GM06990 (cell line): ENCODE results near the gene RWDD4.
"Not testable (repeated sequence)": the region's sequence is repeated elsewhere in the genome, so short reads cannot be mapped to it uniquely, and the experiment has no call there.

Source experiments
- DNase-seq: peaks from one replicate; pipeline ENCODE4 v3.0.0-alpha.2; 2011; ENCODE audit not compliant: insufficient read length; ENCODE audit errors: extremely low read depth
- H3K27me3 ChIP-seq: replicated peaks from 2 replicates; pipeline ENCODE4 v1.6.0; 2011; ENCODE audit warnings: low read length; ENCODE audit not compliant: control insufficient read depth, insufficient read depth
- H3K36me3 ChIP-seq: 2 replicates; pipeline ENCODE4 v1.5.1; 2011; ENCODE audit warnings: low read length; ENCODE audit not compliant: control insufficient read depth, insufficient read depth
- H3K4me3 ChIP-seq: replicated peaks from 2 replicates; pipeline ENCODE4 v1.5.1; 2011; ENCODE audit warnings: low read depth, mild to moderate bottlenecking, control low read depth, low read length
- TF ChIP-seq, protein P1 (sequence below): IDR thresholded peaks from 2 replicates; pipeline ENCODE4 v1.5.1; 2011; ENCODE audit warnings: low read length, control low read depth, mild to moderate bottlenecking, inconsistent platforms; ENCODE audit not compliant: insufficient read depth, poor library complexity, severe bottlenecking

The RWDD4 gene

DNA sequence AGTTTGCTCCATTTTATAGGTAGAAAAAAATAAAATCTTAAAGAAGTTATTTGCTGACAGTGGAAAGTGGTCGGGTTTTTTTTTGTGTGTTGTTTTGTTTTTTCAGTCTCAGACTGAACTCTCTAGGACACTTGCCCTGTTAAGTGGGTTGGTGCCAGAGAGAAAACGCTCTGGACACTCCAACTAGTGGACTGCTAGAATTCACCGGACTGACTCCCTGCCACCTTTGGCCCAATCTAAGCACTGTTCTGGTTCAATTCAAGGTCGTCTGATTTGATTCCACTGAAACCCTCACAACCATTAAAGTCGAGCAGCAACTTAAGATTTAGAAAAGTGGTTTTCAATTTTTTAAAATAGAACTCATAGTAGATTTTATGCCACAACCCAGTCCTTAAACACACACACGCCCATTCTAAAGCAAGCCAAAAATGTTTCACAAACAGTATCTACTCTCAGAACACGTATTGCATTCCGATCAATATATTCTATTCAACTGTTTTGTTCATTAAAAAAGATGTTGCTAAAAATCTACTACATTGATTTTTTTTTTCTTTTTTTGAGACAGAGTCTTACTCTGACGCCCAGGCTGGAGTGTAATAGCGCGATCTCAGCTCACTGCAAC, 27.3 kb downstream of the RWDD4 start:
- Histone ChIP-seq H3K27me3 (no peaks in the 10 kb centered on the region), H3K36me3 (no peaks in the 10 kb centered on the region), H3K4me3 (no peak overlapping the region)
- DNase-seq = no peak
- TF ChIP-seq, protein P1, sequence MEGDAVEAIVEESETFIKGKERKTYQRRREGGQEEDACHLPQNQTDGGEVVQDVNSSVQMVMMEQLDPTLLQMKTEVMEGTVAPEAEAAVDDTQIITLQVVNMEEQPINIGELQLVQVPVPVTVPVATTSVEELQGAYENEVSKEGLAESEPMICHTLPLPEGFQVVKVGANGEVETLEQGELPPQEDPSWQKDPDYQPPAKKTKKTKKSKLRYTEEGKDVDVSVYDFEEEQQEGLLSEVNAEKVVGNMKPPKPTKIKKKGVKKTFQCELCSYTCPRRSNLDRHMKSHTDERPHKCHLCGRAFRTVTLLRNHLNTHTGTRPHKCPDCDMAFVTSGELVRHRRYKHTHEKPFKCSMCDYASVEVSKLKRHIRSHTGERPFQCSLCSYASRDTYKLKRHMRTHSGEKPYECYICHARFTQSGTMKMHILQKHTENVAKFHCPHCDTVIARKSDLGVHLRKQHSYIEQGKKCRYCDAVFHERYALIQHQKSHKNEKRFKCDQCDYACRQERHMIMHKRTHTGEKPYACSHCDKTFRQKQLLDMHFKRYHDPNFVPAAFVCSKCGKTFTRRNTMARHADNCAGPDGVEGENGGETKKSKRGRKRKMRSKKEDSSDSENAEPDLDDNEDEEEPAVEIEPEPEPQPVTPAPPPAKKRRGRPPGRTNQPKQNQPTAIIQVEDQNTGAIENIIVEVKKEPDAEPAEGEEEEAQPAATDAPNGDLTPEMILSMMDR = no peak

DNA sequence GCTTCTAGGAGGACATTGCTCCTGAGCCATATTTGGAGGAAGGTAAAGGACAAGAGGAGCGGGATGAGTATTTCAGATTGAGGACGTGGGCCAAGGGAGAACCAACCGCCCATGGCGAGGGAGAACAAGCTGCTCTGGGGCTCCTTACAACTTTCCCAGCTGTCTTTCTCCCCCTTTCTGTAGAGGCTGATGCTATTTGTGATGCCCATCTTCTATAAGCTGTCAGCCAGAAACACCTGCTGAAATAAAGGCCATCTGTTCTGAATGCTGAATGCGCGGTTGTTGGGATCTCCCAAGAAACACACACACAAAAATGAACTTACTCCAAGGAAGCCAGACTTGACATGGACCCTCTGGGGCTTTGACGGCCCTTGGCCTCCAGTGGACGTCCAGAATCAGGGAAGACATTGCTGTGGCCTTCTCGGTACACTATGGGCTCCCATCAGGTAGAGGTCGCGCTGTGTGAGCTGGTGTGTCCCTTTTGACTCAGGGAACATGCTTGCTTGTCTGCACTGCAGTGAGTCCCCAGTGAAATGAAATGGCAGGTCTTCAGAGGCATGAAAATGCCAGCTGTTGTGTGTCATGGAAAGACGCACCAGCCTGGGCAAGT, 30.9 kb downstream of the RWDD4 start:
- TF ChIP-seq, protein P1 = no peak
- DNase-seq = no peak
- no peaks in the 10 kb centered on the region for H3K27me3 ChIP-seq
- H3K36me3 ChIP-seq = no peaks in the 10 kb centered on the region
- H3K4me3 ChIP-seq = no peak overlapping the region

- not testable (repeated sequence) for H3K36me3 ChIP-seq, H3K4me3 ChIP-seq, H3K27me3 ChIP-seq, DNase-seq
These were observed 31.7 kb downstream of the RWDD4 start for GRCh38 chr4:183627286-183627685.

- DNase-seq = no peak
- TF ChIP-seq, protein P1 = no peak
- H3K4me3 ChIP-seq = no peak overlapping the region
- H3K27me3 ChIP-seq = no peaks in the 10 kb centered on the region
- no peaks in the 10 kb centered on the region for H3K36me3 ChIP-seq
These were observed 32.8 kb downstream of the RWDD4 start for GRCh38 chr4:183626168-183626567.

DNA sequence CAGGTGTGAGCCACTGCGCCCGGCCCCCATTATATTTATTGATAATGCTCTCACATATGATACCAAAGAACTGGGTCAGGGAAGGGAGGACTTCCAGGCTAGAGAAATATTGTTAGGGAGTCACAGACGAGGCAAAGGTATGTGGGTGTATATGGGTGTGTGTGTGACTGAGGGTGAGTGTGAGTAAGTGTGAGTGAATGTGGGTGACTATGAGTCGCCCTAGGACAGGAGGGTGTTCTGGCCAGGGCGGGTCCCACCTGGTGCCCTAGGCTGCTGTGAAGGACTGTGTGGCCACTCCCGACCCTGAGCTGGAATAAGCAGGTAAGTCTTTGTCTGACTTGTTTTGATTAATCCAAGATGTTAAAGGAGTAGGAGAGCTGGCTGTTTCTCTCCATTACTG, 34.4 kb downstream of the RWDD4 start:
- DNase-seq = no peak

GRCh38 chr4:183621875-183622274, 37.1 kb downstream of the RWDD4 start:
- TF ChIP-seq, protein P1 = no peak
- H3K4me3 ChIP-seq = no peak overlapping the region
- DNase-seq = no peak
- no peaks in the 10 kb centered on the region for H3K27me3 ChIP-seq
- H3K36me3 ChIP-seq = no peaks in the 10 kb centered on the region

More for the DNA sequence above, 34.4 kb downstream of the RWDD4 start:
- Histone ChIP-seq H3K27me3 (no peaks in the 10 kb centered on the region), H3K36me3 (no peaks in the 10 kb centered on the region), H3K4me3 (no peak overlapping the region)
- TF ChIP-seq, protein P1 = no peak
